ENCODE data around the gene RAB22A.

The RAB22A gene

DNA sequence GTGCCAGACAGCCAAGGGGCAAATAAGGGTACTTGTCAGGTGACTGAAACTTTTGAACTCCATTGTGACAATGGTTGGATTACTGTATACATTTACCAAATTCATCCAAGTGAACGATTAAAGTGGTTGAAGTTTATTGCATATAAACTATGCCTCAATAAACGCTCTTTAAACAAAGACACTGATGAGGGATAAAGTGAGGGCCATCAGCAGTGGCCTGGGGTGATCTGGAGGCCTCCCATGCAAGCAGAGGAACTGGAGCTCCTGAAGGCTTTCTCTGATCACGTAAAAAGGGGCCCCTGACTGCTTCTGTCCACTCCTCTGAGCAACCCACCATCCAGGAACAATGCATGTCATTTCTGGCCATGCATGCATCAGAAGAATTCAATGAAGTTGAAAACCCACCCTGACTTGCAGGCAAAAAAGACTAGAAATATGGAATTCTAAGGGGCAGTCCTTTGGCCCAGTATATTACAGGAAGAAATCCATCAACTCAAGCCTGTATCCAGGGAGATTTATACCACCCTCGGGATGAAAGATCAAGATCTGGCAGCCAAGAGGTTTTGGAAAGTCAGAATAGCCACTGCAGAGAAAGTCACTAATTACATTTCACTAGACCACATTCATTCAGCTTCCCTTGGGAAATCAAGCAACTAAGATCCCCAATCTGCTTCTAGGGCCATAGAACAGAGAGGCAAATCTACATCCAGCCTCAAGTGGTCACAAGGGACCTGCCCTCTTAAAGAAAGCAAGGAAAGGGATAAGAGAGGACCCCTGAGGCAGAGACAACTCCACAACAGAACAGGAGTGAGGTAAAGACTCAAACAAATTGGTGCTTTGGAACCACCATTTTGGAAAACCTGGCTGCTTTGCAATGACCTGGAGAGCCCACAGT lies 31.7 kb upstream of the RAB22A start:
- Mint-ChIP-seq H3K4me3 (no peak overlapping the region), H3K4me1 (peaks cover 14% of the 10 kb centered on the region), H3K36me3 (ENCODE audit: low read depth) (peaks cover 37% of the 10 kb centered on the region), H3K27ac (peak overlapping the region; percentile 63 to 90 (median 84)), H3K9me3 (peaks cover 17% of the 10 kb centered on the region), H3K27me3 (ENCODE audit: low read depth) (no peaks in the 10 kb centered on the region)
- TF ChIP-seq CTCF (IDR thresholded peaks at IDR 0.05; ENCODE audit: unreplicated experiment in 3 of 3), result no peak

GRCh38 chr20:58286729-58287128 lies 22.8 kb upstream of the RAB22A start:
- TF ChIP-seq CTCF (IDR thresholded peaks at IDR 0.05; ENCODE audit: unreplicated experiment in 3 of 3), result no peak
- Mint-ChIP-seq H3K36me3 (ENCODE audit: low read depth) (peaks cover 23% of the 10 kb centered on the region), H3K9me3 (peaks cover 2% of the 10 kb centered on the region), H3K27ac (no peak overlapping the region), H3K4me1 (no peaks in the 10 kb centered on the region), H3K27me3 (ENCODE audit: low read depth) (no peaks in the 10 kb centered on the region), H3K4me3 (no peak overlapping the region)

- no peak overlapping the region for H3K27ac Mint-ChIP-seq
- H3K36me3 Mint-ChIP-seq (ENCODE audit: low read depth), result peaks cover 23% of the 10 kb centered on the region
- H3K4me3 Mint-ChIP-seq, result no peak overlapping the region
- H3K4me1 Mint-ChIP-seq, result no peaks in the 10 kb centered on the region
- no peaks in the 10 kb centered on the region for H3K27me3 Mint-ChIP-seq (ENCODE audit: low read depth)
- peaks cover 2% of the 10 kb centered on the region for H3K9me3 Mint-ChIP-seq
- no peak for TF ChIP-seq CTCF (IDR thresholded peaks at IDR 0.05; ENCODE audit: unreplicated experiment in 3 of 3)
Measured at GRCh38 chr20:58287638-58288037, 21.9 kb upstream of the RAB22A start.

DNA sequence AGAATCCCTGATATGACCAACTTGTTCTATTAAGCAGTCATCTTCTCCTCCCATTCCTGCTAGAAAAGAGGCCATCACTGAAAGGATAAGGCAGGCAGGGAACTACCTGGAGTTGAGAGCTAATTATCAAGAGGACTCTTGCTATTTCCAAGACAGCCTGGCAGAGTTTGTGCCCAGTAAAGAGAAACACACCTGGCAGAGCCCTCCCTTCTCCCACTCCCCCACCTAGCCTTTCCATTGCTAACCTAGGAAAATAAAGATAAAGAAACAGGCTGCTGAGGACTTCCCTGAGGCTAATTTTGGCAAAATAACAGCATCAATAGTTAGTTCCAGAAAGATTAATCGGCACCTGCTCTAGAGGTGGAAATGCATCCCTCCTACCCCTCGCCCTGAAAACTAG lies 20.4 kb upstream of the RAB22A start:
- TF ChIP-seq CTCF (IDR thresholded peaks at IDR 0.05; ENCODE audit: unreplicated experiment in 3 of 3), result no peak
- H3K27ac Mint-ChIP-seq, result no peak overlapping the region
- H3K36me3 Mint-ChIP-seq (ENCODE audit: low read depth), result peaks cover 27% of the 10 kb centered on the region
- no peaks in the 10 kb centered on the region for H3K4me1 Mint-ChIP-seq
- H3K4me3 Mint-ChIP-seq, result no peak overlapping the region
- H3K9me3 Mint-ChIP-seq, result peaks cover 2% of the 10 kb centered on the region
- H3K27me3 Mint-ChIP-seq (ENCODE audit: low read depth), result no peaks in the 10 kb centered on the region

GRCh38 chr20:58293453-58293852 lies 16.1 kb upstream of the RAB22A start:
- peaks cover 17% of the 10 kb centered on the region for H3K4me1 Mint-ChIP-seq
- TF ChIP-seq CTCF (IDR thresholded peaks at IDR 0.05; ENCODE audit: unreplicated experiment in 3 of 3), result no peak
- H3K36me3 Mint-ChIP-seq (ENCODE audit: low read depth), result peaks cover 10% of the 10 kb centered on the region
- no peak overlapping the region for H3K4me3 Mint-ChIP-seq
- H3K27me3 Mint-ChIP-seq (ENCODE audit: low read depth), result peaks cover 6% of the 10 kb centered on the region
- H3K9me3 Mint-ChIP-seq, result peaks cover 2% of the 10 kb centered on the region
- H3K27ac Mint-ChIP-seq, result no peak overlapping the region

All from nephron (organoid).